IPS-15b (cell line): ENCODE data around the gene TMEM236.

Source experiments
- H3K27me3 ChIP-seq: one replicate; pipeline ENCODE4 v1.6.1; 2013; ENCODE audit warnings: low read length; ENCODE audit not compliant: control insufficient read depth, insufficient read depth
- H3K36me3 ChIP-seq: one replicate; pipeline ENCODE4 v1.6.1; 2013; ENCODE audit warnings: low read length; ENCODE audit not compliant: control insufficient read depth, insufficient read depth
- H3K4me1 ChIP-seq: one replicate; pipeline ENCODE4 v1.6.1; 2013; ENCODE audit warnings: mild to moderate bottlenecking, low read length; ENCODE audit not compliant: control insufficient read depth, insufficient read depth
- H3K4me3 ChIP-seq: one replicate; pipeline ENCODE4 v1.5.1; 2013; ENCODE audit warnings: low read depth, low read length
- H3K9ac ChIP-seq: one replicate; pipeline ENCODE4 v1.6.1; 2013; ENCODE audit warnings: low read depth, mild to moderate bottlenecking, low read length
- H3K9me3 ChIP-seq: one replicate; pipeline ENCODE4 v1.6.1; 2013; ENCODE audit warnings: mild to moderate bottlenecking, low read length; ENCODE audit not compliant: control insufficient read depth, insufficient read depth

Gene TMEM236

GRCh38 chr10:17744341-17744861 lies 7.6 kb upstream of the TMEM236 start:
- no peaks in the 10 kb centered on the region for H3K9me3 ChIP-seq
- no peaks in the 10 kb centered on the region for H3K27me3 ChIP-seq
- H3K9ac ChIP-seq, result no peak overlapping the region
- H3K4me1 ChIP-seq, result no peaks in the 10 kb centered on the region
- no peaks in the 10 kb centered on the region for H3K36me3 ChIP-seq
- no peak overlapping the region for H3K4me3 ChIP-seq

GRCh38 chr10:17747883-17748550 lies 4.0 kb upstream of the TMEM236 start:
- Histone ChIP-seq H3K36me3 (no peaks in the 10 kb centered on the region), H3K9me3 (no peaks in the 10 kb centered on the region), H3K9ac (no peak overlapping the region), H3K4me3 (no peak overlapping the region), H3K27me3 (no peaks in the 10 kb centered on the region), H3K4me1 (no peaks in the 10 kb centered on the region)

GRCh38 chr10:17749890-17750289 lies 2.1 kb upstream of the TMEM236 start:
- H3K27me3 ChIP-seq, result no peaks in the 10 kb centered on the region
- H3K4me1 ChIP-seq, result no peaks in the 10 kb centered on the region
- no peaks in the 10 kb centered on the region for H3K9me3 ChIP-seq
- H3K4me3 ChIP-seq, result no peak overlapping the region
- no peak overlapping the region for H3K9ac ChIP-seq
- no peaks in the 10 kb centered on the region for H3K36me3 ChIP-seq

GRCh38 chr10:17756557-17757217 lies 4.7 kb downstream of the TMEM236 start:
- peaks cover 5% of the 10 kb centered on the region for H3K27me3 ChIP-seq
- no peak overlapping the region for H3K9ac ChIP-seq
- H3K36me3 ChIP-seq, result no peaks in the 10 kb centered on the region
- no peak overlapping the region for H3K4me3 ChIP-seq
- no peaks in the 10 kb centered on the region for H3K9me3 ChIP-seq
- no peaks in the 10 kb centered on the region for H3K4me1 ChIP-seq

- Histone ChIP-seq H3K9ac (no peak overlapping the region), H3K27me3 (peaks cover 19% of the 10 kb centered on the region), H3K4me3 (no peak overlapping the region), H3K9me3 (no peaks in the 10 kb centered on the region), H3K4me1 (no peaks in the 10 kb centered on the region), H3K36me3 (no peaks in the 10 kb centered on the region)
Observed at GRCh38 chr10:17758200-17758599, 6.2 kb downstream of the TMEM236 start.

- no peak overlapping the region for H3K4me3 ChIP-seq
- no peaks in the 10 kb centered on the region for H3K36me3 ChIP-seq
- no peak overlapping the region for H3K9ac ChIP-seq
- no peaks in the 10 kb centered on the region for H3K9me3 ChIP-seq
- H3K4me1 ChIP-seq, result peaks cover 4% of the 10 kb centered on the region
- peaks cover 26% of the 10 kb centered on the region for H3K27me3 ChIP-seq
Observed at GRCh38 chr10:17758896-17759295, 6.9 kb downstream of the TMEM236 start.

- Histone ChIP-seq H3K36me3 (no peaks in the 10 kb centered on the region), H3K4me1 (peaks cover 9% of the 10 kb centered on the region), H3K9ac (no peak overlapping the region), H3K27me3 (peaks cover 54% of the 10 kb centered on the region), H3K9me3 (no peaks in the 10 kb centered on the region), H3K4me3 (no peak overlapping the region)
Observed at GRCh38 chr10:17764142-17764541, 12.1 kb downstream of the TMEM236 start.

- H3K9me3 ChIP-seq, result no peaks in the 10 kb centered on the region
- no peaks in the 10 kb centered on the region for H3K36me3 ChIP-seq
- H3K9ac ChIP-seq, result no peak overlapping the region
- peaks cover 9% of the 10 kb centered on the region for H3K4me1 ChIP-seq
- peaks cover 54% of the 10 kb centered on the region for H3K27me3 ChIP-seq
- no peak overlapping the region for H3K4me3 ChIP-seq
Observed at GRCh38 chr10:17765602-17766001, 13.6 kb downstream of the TMEM236 start.

GRCh38 chr10:17766731-17767130 lies 14.7 kb downstream of the TMEM236 start:
- H3K27me3 ChIP-seq, result peaks cover 49% of the 10 kb centered on the region

GRCh38 chr10:17768496-17768895 lies 16.5 kb downstream of the TMEM236 start:
- peaks cover 33% of the 10 kb centered on the region for H3K27me3 ChIP-seq
- no peak overlapping the region for H3K9ac ChIP-seq
- no peaks in the 10 kb centered on the region for H3K36me3 ChIP-seq
- H3K4me1 ChIP-seq, result peaks cover 9% of the 10 kb centered on the region
- H3K9me3 ChIP-seq, result no peaks in the 10 kb centered on the region
- no peak overlapping the region for H3K4me3 ChIP-seq

More at GRCh38 chr10:17766731-17767130, 14.7 kb downstream of the TMEM236 start:
- Histone ChIP-seq H3K36me3 (no peaks in the 10 kb centered on the region), H3K4me3 (no peak overlapping the region), H3K9ac (no peak overlapping the region), H3K9me3 (no peaks in the 10 kb centered on the region), H3K4me1 (peaks cover 9% of the 10 kb centered on the region)

- Histone ChIP-seq H3K9me3 (no peaks in the 10 kb centered on the region), H3K9ac (no peak overlapping the region), H3K36me3 (no peaks in the 10 kb centered on the region), H3K27me3 (peaks cover 28% of the 10 kb centered on the region), H3K4me3 (no peak overlapping the region), H3K4me1 (peaks cover 5% of the 10 kb centered on the region)
Observed at GRCh38 chr10:17768957-17769356, 17.0 kb downstream of the TMEM236 start.

- H3K9ac ChIP-seq, result no peak overlapping the region
Observed at GRCh38 chr10:17771017-17771416, 19.0 kb downstream of the TMEM236 start.

More at GRCh38 chr10:17771017-17771416, 19.0 kb downstream of the TMEM236 start:
- Histone ChIP-seq H3K27me3 (peaks cover 9% of the 10 kb centered on the region), H3K4me3 (no peak overlapping the region), H3K36me3 (no peaks in the 10 kb centered on the region), H3K4me1 (no peaks in the 10 kb centered on the region), H3K9me3 (no peaks in the 10 kb centered on the region)
